ENCODE data around the gene SERPINB1.

The SERPINB1 gene

GRCh38 chr6:2838251-2838650 is 3.4 kb downstream of the SERPINB1 start:
- CTCF ChIA-PET, result interaction anchor here (0.9 to 14.2 kb wide), 6 partner anchors 7 to 150 kb away, joined by 3 to 254 read pairs (median 4); partner anchors contain the start of gene MYLK4
- TF ChIP-seq, protein P1, sequence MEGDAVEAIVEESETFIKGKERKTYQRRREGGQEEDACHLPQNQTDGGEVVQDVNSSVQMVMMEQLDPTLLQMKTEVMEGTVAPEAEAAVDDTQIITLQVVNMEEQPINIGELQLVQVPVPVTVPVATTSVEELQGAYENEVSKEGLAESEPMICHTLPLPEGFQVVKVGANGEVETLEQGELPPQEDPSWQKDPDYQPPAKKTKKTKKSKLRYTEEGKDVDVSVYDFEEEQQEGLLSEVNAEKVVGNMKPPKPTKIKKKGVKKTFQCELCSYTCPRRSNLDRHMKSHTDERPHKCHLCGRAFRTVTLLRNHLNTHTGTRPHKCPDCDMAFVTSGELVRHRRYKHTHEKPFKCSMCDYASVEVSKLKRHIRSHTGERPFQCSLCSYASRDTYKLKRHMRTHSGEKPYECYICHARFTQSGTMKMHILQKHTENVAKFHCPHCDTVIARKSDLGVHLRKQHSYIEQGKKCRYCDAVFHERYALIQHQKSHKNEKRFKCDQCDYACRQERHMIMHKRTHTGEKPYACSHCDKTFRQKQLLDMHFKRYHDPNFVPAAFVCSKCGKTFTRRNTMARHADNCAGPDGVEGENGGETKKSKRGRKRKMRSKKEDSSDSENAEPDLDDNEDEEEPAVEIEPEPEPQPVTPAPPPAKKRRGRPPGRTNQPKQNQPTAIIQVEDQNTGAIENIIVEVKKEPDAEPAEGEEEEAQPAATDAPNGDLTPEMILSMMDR (IDR thresholded peaks at IDR 0.05; ENCODE audit: insufficient read depth, low read length, missing control alignments), result no peak
- POLR2A ChIA-PET, result no interaction called here
- H3K4me3 ChIP-seq (ENCODE audit: low read depth, low read length), result no peak overlapping the region
- DNase-seq (ENCODE audit: low read depth, low spot score), result no peak

DNA sequence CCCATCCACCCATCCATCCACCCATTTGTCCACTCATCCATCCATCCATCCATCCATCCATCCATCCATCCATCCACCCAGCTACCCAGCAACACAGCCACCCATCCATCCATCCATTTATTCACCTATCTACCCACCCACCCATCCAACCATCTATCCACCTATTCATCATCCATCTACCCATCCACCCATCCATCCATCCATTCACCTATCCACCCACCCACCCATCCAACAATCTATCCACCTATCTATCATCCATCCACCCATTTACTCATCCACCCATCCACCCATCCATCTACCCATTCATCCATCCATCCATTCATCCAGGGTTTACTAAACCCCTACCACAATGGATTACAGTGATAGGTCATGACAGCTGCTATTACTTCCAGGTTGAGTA is 7.4 kb downstream of the SERPINB1 start:
- TF ChIP-seq, protein P1 (IDR thresholded peaks at IDR 0.05; ENCODE audit: insufficient read depth, low read length, missing control alignments), result no peak
- ChIA-PET CTCF (interaction anchor here (3.0 kb wide), 1 partner anchor 43 kb away, joined by 8 read pairs; no protein-coding TSS in a partner anchor), POLR2A (no interaction called here)
- no peak for DNase-seq (ENCODE audit: low read depth, low spot score)
- no peak overlapping the region for H3K4me3 ChIP-seq (ENCODE audit: low read depth, low read length)

- CTCF ChIA-PET, result interaction anchor here (1.2 kb wide), 1 partner anchor 15 kb away, joined by 4 read pairs; no protein-coding TSS in a partner anchor
- POLR2A ChIA-PET, result interaction anchor here (0.6 kb wide), 1 partner anchor 10 kb away, joined by 3 read pairs; the partner anchor contains the start of gene SERPINB1
- no peak for DNase-seq (ENCODE audit: low read depth, low spot score)
- H3K4me3 ChIP-seq (ENCODE audit: low read depth, low read length), result no peak overlapping the region
- TF ChIP-seq, protein P1 (IDR thresholded peaks at IDR 0.05; ENCODE audit: insufficient read depth, low read length, missing control alignments), result no peak
These were observed 10.3 kb downstream of the SERPINB1 start for GRCh38 chr6:2831392-2831791.

DNA sequence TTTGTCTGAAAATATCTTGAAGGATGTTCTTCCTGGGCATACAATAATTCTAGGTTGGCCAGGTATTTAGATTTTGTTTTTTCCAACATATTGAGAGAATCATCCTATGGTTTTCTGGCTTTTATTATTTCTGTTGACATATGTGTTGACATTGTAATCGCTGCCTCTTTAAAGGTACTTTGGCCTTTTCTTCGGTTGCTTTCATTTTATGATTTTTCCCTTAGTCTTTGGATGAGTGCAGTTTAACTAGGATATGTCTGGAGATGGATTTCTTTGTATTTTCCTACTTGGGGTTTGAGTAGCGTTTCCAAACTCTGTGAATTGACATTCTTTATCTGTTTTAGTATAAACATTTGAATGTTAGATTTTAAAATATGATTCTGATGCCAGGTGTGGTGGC is 11.5 kb downstream of the SERPINB1 start:
- TF ChIP-seq, protein P1 (IDR thresholded peaks at IDR 0.05; ENCODE audit: insufficient read depth, low read length, missing control alignments), result no peak
- H3K4me3 ChIP-seq (ENCODE audit: low read depth, low read length), result no peak overlapping the region
- ChIA-PET POLR2A (no interaction called here), CTCF (no interaction called here)
- DNase-seq (ENCODE audit: low read depth, low spot score), result no peak

DNA sequence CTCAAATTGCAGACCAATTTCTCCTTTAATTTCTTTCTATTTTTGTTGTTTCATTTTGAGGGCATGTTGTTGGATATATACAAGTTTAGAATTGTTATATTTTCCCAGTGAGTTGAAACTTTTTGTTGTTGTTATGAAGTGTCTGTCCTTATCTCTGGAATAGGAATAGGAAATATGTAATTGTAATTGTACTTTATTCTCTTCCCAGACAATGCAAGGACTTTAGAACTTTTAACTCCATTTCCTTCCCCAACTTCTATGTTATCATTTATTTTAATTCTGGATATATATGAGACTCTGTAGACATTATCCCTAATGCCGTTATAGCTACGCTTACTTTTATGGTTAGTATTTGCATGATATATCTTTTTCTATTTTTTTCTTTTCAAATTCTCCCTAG is 12.4 kb downstream of the SERPINB1 start:
- no peak overlapping the region for H3K4me3 ChIP-seq (ENCODE audit: low read depth, low read length)
- ChIA-PET POLR2A (no interaction called here), CTCF (interaction anchor here (1.0 to 1.1 kb wide), 3 partner anchors 11 to 121 kb away, joined by 3 to 4 read pairs (median 3); no protein-coding TSS in a partner anchor)
- TF ChIP-seq, protein P1 (IDR thresholded peaks at IDR 0.05; ENCODE audit: insufficient read depth, low read length, missing control alignments), result no peak
- no peak for DNase-seq (ENCODE audit: low read depth, low spot score)

- no peak overlapping the region for H3K4me3 ChIP-seq (ENCODE audit: low read depth, low read length)
- ChIA-PET CTCF (interaction anchor here (0.7 to 1.1 kb wide), 4 partner anchors 12 to 122 kb away, joined by 3 to 4 read pairs (median 3); no protein-coding TSS in a partner anchor), POLR2A (no interaction called here)
- DNase-seq (ENCODE audit: low read depth, low spot score), result no peak
- TF ChIP-seq, protein P1 (IDR thresholded peaks at IDR 0.05; ENCODE audit: insufficient read depth, low read length, missing control alignments), result no peak
These were observed 13.0 kb downstream of the SERPINB1 start for GRCh38 chr6:2828629-2829028.
